GM18858 (cell line): ENCODE data around the gene IL1RAP.

Source experiments
- ATAC-seq: cut with Tn5 transposase; IDR thresholded peaks from one replicate; pipeline ENCODE4 v1.9.1; 2021; ENCODE audit not compliant: unreplicated experiment

IL1RAP gene

GRCh38 chr3:190538288-190538687, 24.4 kb downstream of the IL1RAP start:
- no peak for ATAC-seq

DNA sequence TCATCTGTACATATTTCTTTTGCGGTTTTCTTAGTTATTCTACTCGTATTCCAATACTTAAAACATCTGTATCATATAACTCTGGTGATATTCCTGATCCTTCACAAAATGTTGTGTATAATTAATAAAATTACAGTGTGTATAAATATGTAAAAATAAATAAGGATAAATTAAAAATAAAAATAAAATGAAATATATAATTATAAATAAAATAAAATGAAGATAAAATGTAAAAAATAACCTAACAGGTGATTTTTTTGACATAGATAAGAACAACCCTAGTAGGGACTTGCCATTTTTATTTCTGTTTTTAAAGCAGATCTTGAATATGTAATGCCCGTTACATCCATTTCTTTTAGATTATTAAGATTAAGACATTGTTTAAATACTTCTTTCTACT, 25.6 kb downstream of the IL1RAP start:
- no peak for ATAC-seq

DNA sequence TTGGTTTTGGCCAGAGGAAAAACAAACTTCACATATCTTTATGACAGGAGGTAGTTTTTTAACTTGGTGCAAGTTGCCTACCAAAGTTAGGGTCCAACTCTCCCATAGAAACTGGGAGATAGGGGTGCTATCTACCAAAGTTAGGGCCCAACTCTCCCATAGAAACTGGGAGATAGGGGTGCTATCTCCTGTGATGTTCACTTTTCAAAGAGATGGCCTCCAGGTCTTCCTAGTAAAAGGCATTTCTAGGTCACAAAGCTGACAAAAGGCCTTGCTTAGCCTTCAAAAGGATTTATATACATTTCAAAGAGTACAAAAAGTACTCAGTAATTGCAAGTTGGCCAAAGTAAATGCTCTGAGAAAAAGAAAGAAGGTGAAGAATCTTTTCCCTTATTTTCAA, 27.1 kb downstream of the IL1RAP start:
- no peak for ATAC-seq

- ATAC-seq = no peak
Measured at GRCh38 chr3:190541560-190541959, 27.7 kb downstream of the IL1RAP start.

- no peak for ATAC-seq
Measured at GRCh38 chr3:190542846-190543245, 29.0 kb downstream of the IL1RAP start.

GRCh38 chr3:190543671-190544070, 29.8 kb downstream of the IL1RAP start:
- ATAC-seq = no peak

DNA sequence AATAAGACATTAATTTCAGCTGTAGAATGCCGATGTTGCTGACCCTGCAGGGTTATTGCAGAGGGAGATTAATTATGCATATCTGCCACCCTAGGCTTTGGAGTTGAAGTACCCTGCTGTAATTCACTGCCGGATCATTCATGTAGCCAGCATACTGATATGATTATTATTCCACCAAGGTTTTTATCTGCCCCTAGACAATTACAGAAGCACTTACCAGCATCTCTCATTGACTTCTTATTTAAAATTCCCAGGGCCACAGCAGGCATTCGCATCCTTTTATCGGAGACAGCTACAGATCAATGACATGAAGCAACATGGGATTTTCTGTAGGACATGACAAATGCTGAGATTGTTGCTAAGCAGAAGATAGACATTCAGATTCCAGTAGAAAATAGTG, 31.3 kb downstream of the IL1RAP start:
- no peak for ATAC-seq

- ATAC-seq = no peak
Measured at GRCh38 chr3:190546881-190547510, 33.1 kb downstream of the IL1RAP start.

DNA sequence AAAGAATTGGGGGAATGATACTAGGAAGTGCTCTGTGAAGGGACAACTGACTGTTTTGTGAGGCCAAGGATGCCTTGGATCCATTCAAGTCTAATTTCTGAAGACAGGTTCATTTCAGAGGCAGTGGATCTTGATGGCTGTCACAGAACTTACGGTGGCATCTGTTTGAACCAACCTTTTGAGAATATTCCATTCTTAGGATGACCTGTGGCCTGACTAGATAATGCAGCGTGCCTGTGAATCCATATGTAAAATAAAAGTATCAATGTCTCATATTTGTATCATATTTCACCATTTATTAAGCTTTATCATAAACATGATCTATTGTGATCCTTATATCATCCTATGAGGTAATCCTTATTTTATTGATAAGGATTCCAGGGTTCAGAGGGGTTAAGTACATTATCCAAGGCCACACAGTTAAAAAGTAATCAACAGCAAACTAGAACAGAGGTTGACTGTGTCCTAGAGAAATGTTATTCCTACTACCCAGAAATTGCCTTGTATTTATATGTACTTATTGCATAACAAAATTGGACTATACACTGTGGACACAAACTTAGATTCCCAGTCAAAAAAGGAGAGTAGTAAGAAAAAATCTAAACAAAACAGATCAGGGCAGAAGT, 34.3 kb downstream of the IL1RAP start:
- no peak for ATAC-seq

GRCh38 chr3:190552021-190552420, 38.1 kb downstream of the IL1RAP start:
- ATAC-seq = no peak

- ATAC-seq = no peak
Measured at GRCh38 chr3:190552969-190553759, 39.3 kb downstream of the IL1RAP start.

DNA sequence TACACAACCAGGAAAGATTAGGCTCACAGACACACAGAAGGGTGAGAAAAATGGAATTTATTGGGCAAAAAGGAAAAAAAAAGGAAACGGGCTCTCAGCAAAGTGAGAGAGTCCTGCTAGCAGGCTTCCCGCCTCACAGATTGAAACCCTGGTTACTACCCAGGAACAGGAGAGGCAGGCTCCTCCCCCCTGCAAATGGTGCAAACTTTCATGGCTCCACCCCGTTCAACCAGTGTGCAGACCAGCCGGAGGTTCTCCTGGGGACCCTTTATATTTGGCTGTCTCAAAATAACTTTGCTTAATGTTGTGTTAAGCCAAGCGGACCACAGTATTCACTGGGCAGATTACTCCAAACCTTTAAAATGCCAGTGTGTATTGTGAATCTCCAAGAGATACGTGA, 40.3 kb downstream of the IL1RAP start:
- ATAC-seq = no peak

GRCh38 chr3:190556351-190556750, 42.5 kb downstream of the IL1RAP start:
- ATAC-seq = no peak

DNA sequence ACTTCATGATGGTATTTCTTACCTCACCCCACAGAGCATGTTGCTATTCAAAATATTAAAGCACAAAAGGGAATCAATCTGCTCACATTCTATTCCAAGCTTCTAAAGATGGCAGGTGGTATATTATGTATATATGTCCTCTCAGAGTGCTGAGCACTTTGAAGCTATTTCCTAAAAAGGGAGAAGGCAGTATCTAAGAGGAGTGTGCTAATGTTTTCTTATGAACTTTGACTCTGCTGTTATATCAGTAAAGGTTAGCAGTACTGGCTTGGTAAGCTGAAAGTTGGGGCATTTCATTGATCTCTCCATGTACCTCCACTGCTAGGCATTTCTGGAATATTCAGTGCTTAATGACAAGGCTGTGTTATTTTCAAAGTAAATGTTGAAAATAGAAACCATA, 43.4 kb downstream of the IL1RAP start:
- ATAC-seq = no peak

DNA sequence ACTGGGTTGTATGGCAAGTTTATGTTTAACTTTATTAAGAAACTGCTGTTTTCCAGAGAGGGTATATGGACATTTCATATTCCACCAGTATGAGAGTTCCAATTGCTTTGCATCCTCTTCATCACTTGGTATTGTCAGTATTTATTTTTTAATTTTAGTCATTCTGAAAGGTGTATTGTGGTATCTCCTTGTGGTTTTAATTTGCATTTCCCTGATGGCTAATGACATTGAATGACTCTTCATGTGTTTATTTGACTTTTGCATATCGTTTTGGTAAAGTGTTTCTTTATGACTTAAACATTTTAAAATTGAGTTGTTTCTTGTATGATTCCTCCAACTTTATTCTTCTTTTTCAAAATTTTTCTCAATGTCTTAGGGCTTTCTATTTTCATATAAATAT, 44.4 kb downstream of the IL1RAP start:
- ATAC-seq = no peak

DNA sequence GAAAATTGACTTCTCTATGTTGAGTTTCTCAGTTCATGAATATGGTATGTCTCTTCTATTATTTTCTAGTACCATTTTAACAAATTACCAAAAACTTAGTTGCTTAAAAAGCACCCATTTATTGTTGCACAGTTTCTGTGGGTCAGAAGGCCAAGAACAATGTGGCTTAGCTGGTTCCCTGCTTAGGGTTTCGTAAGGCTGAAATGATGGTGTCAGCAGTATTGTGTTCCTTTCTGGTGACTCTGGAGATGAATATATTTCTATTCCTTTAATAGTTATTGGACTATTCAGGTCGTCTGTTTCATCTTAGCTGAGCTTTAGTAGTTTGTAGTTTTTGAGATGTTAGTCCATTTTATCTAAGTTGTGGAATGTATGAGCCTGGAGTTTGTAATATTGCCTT, 44.9 kb downstream of the IL1RAP start:
- no peak for ATAC-seq

DNA sequence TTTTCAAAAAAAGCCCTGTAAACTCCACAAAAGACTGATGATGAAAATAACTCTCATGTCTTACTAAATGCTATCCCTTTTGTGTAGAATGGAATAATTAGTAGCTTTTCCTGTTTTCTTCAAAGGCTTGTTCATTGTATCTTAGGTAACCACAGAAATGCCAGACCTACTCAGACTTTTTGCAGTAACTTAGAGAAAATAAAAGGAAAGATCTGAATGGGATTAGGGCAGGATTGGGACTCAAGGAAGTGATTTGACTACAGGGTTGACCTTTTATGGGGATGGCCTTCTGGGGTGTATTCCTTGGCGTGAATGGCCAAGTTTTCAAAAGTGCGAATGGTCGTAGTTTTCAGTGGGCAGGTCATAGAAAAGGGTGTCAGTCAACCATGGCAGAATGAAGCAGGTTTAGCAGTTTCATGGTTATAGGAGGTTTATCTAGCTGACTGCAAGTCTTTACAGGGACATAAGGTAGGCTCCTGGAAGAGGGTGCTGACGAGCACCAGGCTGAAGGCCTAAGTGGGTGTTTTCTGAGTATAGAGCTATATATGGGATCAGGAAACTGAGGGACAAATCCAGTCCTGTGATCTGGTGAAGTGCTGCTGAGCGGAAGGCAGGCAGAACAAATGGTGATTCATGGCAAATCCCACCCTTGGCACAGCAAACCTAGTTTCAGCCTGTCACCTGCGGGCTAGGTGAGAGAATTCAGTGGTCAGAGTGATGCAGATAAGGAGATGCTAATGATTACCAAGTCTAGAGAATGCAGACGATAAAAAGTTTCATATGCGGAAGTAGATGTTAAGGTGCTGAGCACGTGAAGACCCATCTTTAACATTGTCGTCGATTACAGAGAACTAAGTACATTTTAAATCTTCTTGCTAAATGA, 46.4 kb downstream of the IL1RAP start:
- no peak for ATAC-seq

DNA sequence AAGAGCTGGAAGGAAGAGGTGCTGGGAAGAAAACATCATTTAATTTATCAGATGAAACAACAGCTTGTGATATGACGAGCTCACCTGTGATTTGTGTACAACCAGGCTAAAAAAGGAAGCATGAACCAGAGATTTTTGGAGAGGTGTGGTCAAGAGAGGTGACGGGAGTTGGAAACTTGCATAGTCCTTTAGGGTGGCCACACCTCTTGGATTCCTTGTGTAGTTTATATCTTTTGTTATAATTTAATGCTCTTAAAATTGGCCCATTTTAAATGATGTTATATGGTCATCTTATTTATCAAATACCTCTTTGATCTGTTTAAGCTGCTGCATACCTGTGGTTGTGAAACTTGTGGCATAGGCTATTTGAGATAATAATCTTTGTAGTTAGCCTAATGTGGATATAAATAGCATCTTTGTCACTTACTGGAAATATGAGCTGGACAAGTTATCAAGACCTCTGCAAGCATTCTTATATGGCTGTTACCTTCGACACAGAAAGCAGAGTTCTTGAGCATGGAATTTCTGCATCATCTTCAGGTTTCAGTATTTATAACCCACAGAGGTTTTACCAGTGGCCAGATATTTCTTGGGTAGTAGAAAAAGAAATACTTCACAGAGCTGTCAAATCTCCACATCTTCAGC, 49.1 kb downstream of the IL1RAP start:
- ATAC-seq = no peak

DNA sequence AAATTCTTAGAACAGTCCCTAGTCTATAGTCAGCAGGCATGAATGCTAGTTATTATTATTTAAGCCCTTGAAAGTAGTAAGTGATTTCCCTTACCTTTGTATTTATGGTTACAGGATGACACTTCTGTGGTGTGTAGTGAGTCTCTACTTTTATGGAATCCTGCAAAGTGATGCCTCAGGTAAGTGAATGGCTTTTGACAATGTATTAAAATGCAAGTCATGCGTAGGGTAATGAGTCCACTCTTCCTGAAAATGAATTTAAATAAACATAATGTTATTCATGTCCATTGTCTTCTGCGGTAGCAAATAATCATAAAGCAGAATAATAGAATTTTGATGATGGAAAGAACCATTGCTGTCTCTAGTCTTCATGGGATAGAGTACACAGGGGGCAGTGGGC, 50.3 kb downstream of the IL1RAP start:
- no peak for ATAC-seq

- no peak for ATAC-seq
Measured at GRCh38 chr3:190566043-190566933, 52.4 kb downstream of the IL1RAP start.
